ENCODE measurements around the gene POFUT2.

POFUT2 gene

GRCh38 chr21:45246386-45247320, 41.0 kb downstream of the POFUT2 start:
- DNase-seq: no peak

GRCh38 chr21:45244799-45245340, 42.8 kb downstream of the POFUT2 start:
- DNase-seq: no peak

GRCh38 chr21:45243603-45244002, 44.1 kb downstream of the POFUT2 start:
- DNase-seq: no peak

- no peak for DNase-seq
Observed at GRCh38 chr21:45241357-45241756, 46.3 kb downstream of the POFUT2 start.

- DNase-seq: no peak
Observed at GRCh38 chr21:45237401-45237800, 50.3 kb downstream of the POFUT2 start.

- no peak for DNase-seq
Observed at GRCh38 chr21:45236481-45236880, 51.2 kb downstream of the POFUT2 start.

GRCh38 chr21:45235488-45235887, 52.2 kb downstream of the POFUT2 start:
- DNase-seq: no peak

GRCh38 chr21:45234965-45235364, 52.7 kb downstream of the POFUT2 start:
- no peak for DNase-seq

- no peak for DNase-seq
Observed at GRCh38 chr21:45234127-45234526, 53.6 kb downstream of the POFUT2 start.

- no peak for DNase-seq
Observed at GRCh38 chr21:45231705-45232104, 56.0 kb downstream of the POFUT2 start.

- no peak for DNase-seq
Observed at GRCh38 chr21:45228656-45229240, 58.9 kb downstream of the POFUT2 start.

- DNase-seq: no peak
Observed at GRCh38 chr21:45228171-45228641, 59.5 kb downstream of the POFUT2 start.

GRCh38 chr21:45227735-45228134, 60.0 kb downstream of the POFUT2 start:
- no peak for DNase-seq

GRCh38 chr21:45226540-45227326, 61.0 kb downstream of the POFUT2 start:
- no peak for DNase-seq

GRCh38 chr21:45225741-45226327, 61.9 kb downstream of the POFUT2 start:
- no peak for DNase-seq

- DNase-seq: no peak
Observed at GRCh38 chr21:45225041-45225740, 62.5 kb downstream of the POFUT2 start.

- no peak for DNase-seq
Observed at GRCh38 chr21:45224189-45224938, 63.3 kb downstream of the POFUT2 start.

- no peak for DNase-seq
Observed at GRCh38 chr21:45223236-45224185, 64.2 kb downstream of the POFUT2 start.

- no peak for DNase-seq
Observed at GRCh38 chr21:45222001-45222400, 65.7 kb downstream of the POFUT2 start.
